ENCODE measurements around the gene SUPT4H1.

DNA sequence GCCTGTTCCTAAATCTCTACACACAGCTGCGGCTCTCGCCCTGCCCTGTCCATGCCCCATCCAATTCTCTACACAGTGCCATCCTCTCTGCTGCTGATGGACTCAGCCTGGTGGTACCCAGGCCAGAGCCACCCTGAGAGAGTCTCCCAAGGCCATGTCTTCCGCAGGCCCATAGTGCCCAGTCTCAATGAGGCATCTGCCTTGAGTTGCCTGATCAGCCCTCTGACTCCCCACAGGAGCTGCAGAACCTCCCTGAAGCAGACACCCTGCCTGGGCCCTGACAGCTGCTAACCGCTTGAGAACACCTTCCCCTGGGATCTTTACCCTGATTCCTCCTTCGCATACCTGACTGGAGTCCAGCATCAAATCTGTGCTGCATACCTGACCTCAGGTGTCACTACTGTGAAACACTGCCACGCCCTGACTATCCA is 36.7 kb downstream of the SUPT4H1 start:
- TF ChIP-seq, protein P1, sequence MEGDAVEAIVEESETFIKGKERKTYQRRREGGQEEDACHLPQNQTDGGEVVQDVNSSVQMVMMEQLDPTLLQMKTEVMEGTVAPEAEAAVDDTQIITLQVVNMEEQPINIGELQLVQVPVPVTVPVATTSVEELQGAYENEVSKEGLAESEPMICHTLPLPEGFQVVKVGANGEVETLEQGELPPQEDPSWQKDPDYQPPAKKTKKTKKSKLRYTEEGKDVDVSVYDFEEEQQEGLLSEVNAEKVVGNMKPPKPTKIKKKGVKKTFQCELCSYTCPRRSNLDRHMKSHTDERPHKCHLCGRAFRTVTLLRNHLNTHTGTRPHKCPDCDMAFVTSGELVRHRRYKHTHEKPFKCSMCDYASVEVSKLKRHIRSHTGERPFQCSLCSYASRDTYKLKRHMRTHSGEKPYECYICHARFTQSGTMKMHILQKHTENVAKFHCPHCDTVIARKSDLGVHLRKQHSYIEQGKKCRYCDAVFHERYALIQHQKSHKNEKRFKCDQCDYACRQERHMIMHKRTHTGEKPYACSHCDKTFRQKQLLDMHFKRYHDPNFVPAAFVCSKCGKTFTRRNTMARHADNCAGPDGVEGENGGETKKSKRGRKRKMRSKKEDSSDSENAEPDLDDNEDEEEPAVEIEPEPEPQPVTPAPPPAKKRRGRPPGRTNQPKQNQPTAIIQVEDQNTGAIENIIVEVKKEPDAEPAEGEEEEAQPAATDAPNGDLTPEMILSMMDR (IDR thresholded peaks at IDR 0.05; ENCODE audit: low read depth, low read length): no peak
- TF ChIP-seq POLR2A (IDR thresholded peaks at IDR 0.05; ENCODE audit: extremely low read depth, insufficient read length) (no peak), MYC (IDR thresholded peaks at IDR 0.05; ENCODE audit: low read depth, low read length) (no peak)
- TF ChIP-seq, protein P2, sequence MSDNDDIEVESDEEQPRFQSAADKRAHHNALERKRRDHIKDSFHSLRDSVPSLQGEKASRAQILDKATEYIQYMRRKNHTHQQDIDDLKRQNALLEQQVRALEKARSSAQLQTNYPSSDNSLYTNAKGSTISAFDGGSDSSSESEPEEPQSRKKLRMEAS (IDR thresholded peaks at IDR 0.05; ENCODE audit: low read depth, low read length): no peak
